ENCODE data around the gene SPEG. TPM values are rescaled to one million over a fixed set of nuclear protein-coding genes. Genes with fewer than 3 reads are reported as not detected.

SPEG gene
- total RNA-seq, 4 donors from 2014 or later, result 6.7 to 10.2 (median 8.1) TPM

GRCh38 chr2:219416235-219416602 lies 18.4 kb upstream of the SPEG start:
- Histone ChIP-seq H3K4me1 (peaks cover 0 to 11% (median 4%) of the 10 kb centered on the region in 4 donors), H3K27me3 (peaks cover 0 to 73% of the 10 kb centered on the region in 2 donors), H3K9me3 (peaks cover 0 to 18% (median 3%) of the 10 kb centered on the region in 4 donors), H3K4me3 (no peak overlapping the region), H3K36me3 (no peaks in the 10 kb centered on the region), H3K27ac (no peak overlapping the region)
- WGBS, 2 donors, result 28 to 30% methylated on average over 3 of the region's 3 CpGs
- TF ChIP-seq POLR2A (IDR thresholded peaks at IDR 0.05) (no peak), EP300 (IDR thresholded peaks at IDR 0.05) (no peak), CTCF (IDR thresholded peaks at IDR 0.05) (no peak)
- no peak for DNase-seq (ENCODE audit: low spot score in 2 of 2)

GRCh38 chr2:219416938-219417337 lies 17.7 kb upstream of the SPEG start:
- Histone ChIP-seq H3K27ac (no peak overlapping the region), H3K4me1 (peaks cover 0 to 11% (median 4%) of the 10 kb centered on the region in 4 donors), H3K27me3 (peaks cover 0 to 69% of the 10 kb centered on the region in 2 donors), H3K4me3 (no peak overlapping the region), H3K36me3 (no peaks in the 10 kb centered on the region), H3K9me3 (peaks cover 0 to 13% (median 3%) of the 10 kb centered on the region in 4 donors)
- 56 to 85% methylated on average over 2 to 4 of the region's 4 CpGs for WGBS, 2 donors
- no peak for TF ChIP-seq CTCF (IDR thresholded peaks at IDR 0.05)
- TF ChIP-seq EP300 (IDR thresholded peaks at IDR 0.05), result no peak
- TF ChIP-seq POLR2A (IDR thresholded peaks at IDR 0.05), result no peak
- no peak for DNase-seq (ENCODE audit: low spot score in 2 of 2)

GRCh38 chr2:219417374-219417773 lies 17.3 kb upstream of the SPEG start:
- Histone ChIP-seq H3K4me3 (no peak overlapping the region), H3K27me3 (peaks cover 0 to 71% of the 10 kb centered on the region in 2 donors), H3K27ac (no peak overlapping the region), H3K9me3 (peaks cover 0 to 8% (median 3%) of the 10 kb centered on the region in 4 donors), H3K4me1 (peaks cover 0 to 11% (median 4%) of the 10 kb centered on the region in 4 donors), H3K36me3 (no peaks in the 10 kb centered on the region)
- DNase-seq (ENCODE audit: low spot score in 2 of 2), result no peak
- no peak for TF ChIP-seq POLR2A (IDR thresholded peaks at IDR 0.05)
- 59 to 60% methylated on average over 9 of the region's 9 CpGs for WGBS, 2 donors

- Histone ChIP-seq H3K36me3 (no peaks in the 10 kb centered on the region), H3K9me3 (no peaks in the 10 kb centered on the region), H3K27ac (no peak within 1 kb of the TSS), H3K4me3 (peak within 1 kb of the TSS in 1 of 4 donors; percentile 3), H3K4me1 (peaks cover 0 to 11% (median 4%) of the 10 kb centered on the region in 4 donors), H3K27me3 (peaks cover 0 to 62% of the 10 kb centered on the region in 2 donors)
- no peak for DNase-seq (ENCODE audit: low spot score in 2 of 2)
- WGBS, 2 donors, result 13 to 15% methylated on average over 61 to 90 of the region's 98 CpGs
- TF ChIP-seq POLR2A (IDR thresholded peaks at IDR 0.05) (no peak), CTCF (IDR thresholded peaks at IDR 0.05) (no peak), EP300 (IDR thresholded peaks at IDR 0.05) (no peak)
These were observed 16.3 kb upstream of the SPEG start, which contains the start of gene DES for GRCh38 chr2:219418155-219419011. DES (plus strand) TSS chr2:219418377; CDS start chr2:219418463, 86 bp downstream.

- DNase-seq (ENCODE audit: low spot score in 2 of 2), result no peak
- WGBS, 2 donors, result 38 to 59% methylated on average over 9 of the region's 12 CpGs
- Histone ChIP-seq H3K9me3 (no peaks in the 10 kb centered on the region), H3K27me3 (peaks cover 0 to 58% of the 10 kb centered on the region in 2 donors), H3K4me3 (no peak overlapping the region), H3K36me3 (no peaks in the 10 kb centered on the region), H3K27ac (no peak overlapping the region), H3K4me1 (peaks cover 0 to 11% (median 4%) of the 10 kb centered on the region in 4 donors)
- no peak for TF ChIP-seq CTCF (IDR thresholded peaks at IDR 0.05)
- no peak for TF ChIP-seq EP300 (IDR thresholded peaks at IDR 0.05)
- no peak for TF ChIP-seq POLR2A (IDR thresholded peaks at IDR 0.05)
These were observed 15.7 kb upstream of the SPEG start for GRCh38 chr2:219419012-219419324.

Data from tibial nerve (tissue), 4 donors.